HepG2 (cell line): Measurements from ENCODE around the gene RGS14. TPM values are rescaled to one million over a fixed set of nuclear protein-coding genes. Genes with fewer than 3 reads are reported as not detected.

Experiments used
- ATAC-seq: fragments of 200-7000 bp; cut with Tn5 transposase; 3 replicates; pipeline ENCODE4 v1.9.1; 2020; ENCODE audit warnings: mild to moderate bottlenecking, moderate library complexity
- BruUV-seq: library from RNA; stranded (reverse); fragments of 400-500 nt; replicated peaks from 2 replicates; lab custom pipeline; 2021; lab: Mats Ljungman, UMichigan
- CTCF ChIA-PET: fragments of 300-600 bp; formaldehyde crosslinking; extraction: SDS; loops from one replicate; lab custom pipeline; 2021; ENCODE audit warnings: low total read pairs, inconsistent platforms, low intra/inter-chr PET ratio; lab: Yijun Ruan, JAX
- POLR2A ChIA-PET: fragments of 350-600 bp; sonication (Branson Sonifier 250); formaldehyde crosslinking; loops from one replicate; lab custom pipeline; 2020; ENCODE audit warnings: antibody characterized with exemption, inconsistent platforms; lab: Yijun Ruan, JAX
- DNase-seq: peaks from one replicate; pipeline ENCODE4 v3.0.0-alpha.2; 2015; ENCODE audit warnings: low spot score
- FAIRE-seq: peaks from 3 replicates; lab custom pipeline; 2011; peaks lifted over from hg19 to GRCh38; lab: Jason Lieb, UNC
- H2AFZ ChIP-seq: one replicate; pipeline ENCODE4 v1.6.1; 2011; ENCODE audit warnings: low read length, inconsistent platforms
- H3K27ac ChIP-seq: fragments of 300-600 bp; 3 replicates; pipeline ENCODE4 v1.8.0; 2011; ENCODE audit warnings: mixed run types, mild to moderate bottlenecking, mixed read lengths, low read length, inconsistent platforms; ENCODE audit not compliant: insufficient read depth; ENCODE audit errors: extremely low read length
- H3K27me3 ChIP-seq, 2 experiments: fragments of 200-600 bp in 1 of 2; 2 replicates in 1 of 2; 3 replicates in 1 of 2; pipeline versions ENCODE4 v1.6.0 to v1.8.0; 2011; ENCODE audit warnings: low read length in 2 of 2, mild to moderate bottlenecking in 2 of 2, moderate library complexity in 2 of 2, inconsistent platforms in 1 of 2; ENCODE audit not compliant: insufficient read depth in 2 of 2, control insufficient read depth in 1 of 2
- H3K36me3 ChIP-seq, 2 experiments: fragments of 200-600 bp in 1 of 2; replicated peaks in 1 of 2; 2 replicates in 1 of 2; 3 replicates in 1 of 2; pipeline versions ENCODE4 v1.5.1 to v1.8.0; 2011; ENCODE audit warnings: low read length in 2 of 2, inconsistent platforms in 1 of 2; ENCODE audit not compliant: insufficient read depth in 2 of 2, control insufficient read depth in 1 of 2
- H3K4me1 ChIP-seq: 2 replicates; pipeline ENCODE4 v1.5.1; 2012; ENCODE audit warnings: low read length, inconsistent platforms; ENCODE audit not compliant: insufficient read depth
- H3K4me2 ChIP-seq: 2 replicates; pipeline ENCODE4 v1.6.0; 2011; ENCODE audit warnings: low read depth, low read length, inconsistent platforms
- H3K4me3 ChIP-seq, 3 experiments: fragments of 200-600 bp in 1 of 3; sonication (generic), shearing (Covaris generic) in 1 of 3; replicated peaks in 1 of 3; 2 replicates each; pipeline ENCODE4 v1.5.1; 2011 to 2016; ENCODE audit warnings: low read length in 3 of 3, inconsistent platforms in 2 of 3, low read depth in 2 of 3, mild to moderate bottlenecking in 2 of 3, control low read depth in 1 of 3, mixed read lengths in 1 of 3; ENCODE audit not compliant: insufficient read depth in 1 of 3
- H3K79me2 ChIP-seq: one replicate; pipeline ENCODE4 v1.6.1; 2011; ENCODE audit warnings: low read length, inconsistent platforms; ENCODE audit not compliant: insufficient read depth
- H3K9ac ChIP-seq: 2 replicates; pipeline ENCODE4 v1.6.0; 2011; ENCODE audit warnings: mild to moderate bottlenecking, low read depth, low read length, inconsistent platforms; ENCODE audit not compliant: insufficient read depth
- H3K9me3 ChIP-seq: 2 replicates; pipeline ENCODE4 v1.5.1; 2012; ENCODE audit warnings: mild to moderate bottlenecking, low read length
- H4K20me1 ChIP-seq: 2 replicates; pipeline ENCODE4 v1.6.0; 2011; ENCODE audit warnings: inconsistent platforms, mild to moderate bottlenecking, low read length, moderate library complexity; ENCODE audit not compliant: insufficient read depth
- BORCS8-MEF2B ChIP-seq: sonication (generic); formaldehyde crosslinking; IDR thresholded peaks from 2 replicates; pipeline ENCODE4 v1.8.0; 2022; ENCODE audit warnings: mild to moderate bottlenecking, missing genetic modification reagents
- ERF ChIP-seq: IDR thresholded peaks from 2 replicates; pipeline ENCODE4 v1.6.1; 2018; ENCODE audit warnings: missing biosample characterization, missing genetic modification reagents
- GATA4 ChIP-seq: sonication (generic); IDR thresholded peaks from 2 replicates; pipeline ENCODE4 v1.6.1; 2016; ENCODE audit warnings: antibody characterized with exemption, low read depth, borderline replicate concordance
- MIER2 ChIP-seq: IDR thresholded peaks from 2 replicates; pipeline ENCODE4 v1.6.1; 2016; ENCODE audit warnings: missing biosample characterization, missing genetic modification reagents
- NBN ChIP-seq: fragments of 450-650 bp; conservative IDR thresholded peaks from 2 replicates; pipeline ENCODE4 v1.6.1; 2017
- NCOA2 ChIP-seq: sonication (generic); formaldehyde crosslinking; IDR thresholded peaks from 2 replicates; pipeline ENCODE4 v1.8.0; 2022; ENCODE audit warnings: inconsistent platforms
- NFE2L1 ChIP-seq: sonication (generic); formaldehyde crosslinking; IDR thresholded peaks from 2 replicates; pipeline ENCODE4 v1.4.0; 2020; ENCODE audit warnings: missing genetic modification reagents, mild to moderate bottlenecking, borderline replicate concordance
- RELA ChIP-seq: sonication (generic); formaldehyde crosslinking; IDR thresholded peaks from 2 replicates; pipeline ENCODE4 v1.4.0; 2020; ENCODE audit warnings: missing genetic modification reagents
- SCMH1 ChIP-seq: sonication (generic); formaldehyde crosslinking; IDR thresholded peaks from 2 replicates; pipeline ENCODE4 v1.9.0; 2021; ENCODE audit warnings: missing genetic modification reagents, mild to moderate bottlenecking, borderline replicate concordance
- ZFP1 ChIP-seq: IDR thresholded peaks from 2 replicates; pipeline ENCODE4 v1.6.1; 2016
- ZNF17 ChIP-seq: sonication (generic); formaldehyde crosslinking; IDR thresholded peaks from 2 replicates; pipeline ENCODE4 v1.5.0; 2020; ENCODE audit warnings: mild to moderate bottlenecking, missing genetic modification reagents
- ZNF180 ChIP-seq: sonication (generic); formaldehyde crosslinking; IDR thresholded peaks from 2 replicates; pipeline ENCODE4 v1.4.0; 2020; ENCODE audit warnings: low read depth, missing genetic modification reagents, borderline replicate concordance
- ZNF292 ChIP-seq: sonication (generic); formaldehyde crosslinking; IDR thresholded peaks from 2 replicates; pipeline ENCODE4 v1.8.1; 2022; ENCODE audit warnings: mild to moderate bottlenecking, low read depth, missing genetic modification reagents, borderline replicate concordance
- ZNF547 ChIP-seq: sonication (generic); formaldehyde crosslinking; IDR thresholded peaks from 2 replicates; pipeline ENCODE4 v1.5.1; 2020; ENCODE audit warnings: mild to moderate bottlenecking, missing genetic modification reagents
- ZNF569 ChIP-seq: sonication (generic); formaldehyde crosslinking; IDR thresholded peaks from 2 replicates; pipeline ENCODE4 v1.5.0; 2020; ENCODE audit warnings: mild to moderate bottlenecking, missing genetic modification reagents, moderate library complexity, borderline replicate concordance
- ZNF839 ChIP-seq: sonication (generic); formaldehyde crosslinking; IDR thresholded peaks from 2 replicates; pipeline ENCODE4 v1.4.0; 2020; ENCODE audit warnings: missing genetic modification reagents, mild to moderate bottlenecking, borderline replicate concordance
- WGBS: methylation state at CpG from one replicate; pipeline ENCODE4 v1.1.6; 2017; ENCODE audit warnings: low lambda C conversion rate; 5-methylcytosine and 5-hydroxymethylcytosine counted together
- in situ Hi-C: cut with HindIII; loops from 2 replicates; pipeline ENCODE4 v1.10.0; 2017; ENCODE audit warnings: low pct_unique_long_range_greater_than_20kb; ENCODE audit not compliant: extremely low pct_ligation_motif_present
- intact Hi-C: fragments of 100-400 bp; cut with micrococcal nuclease; formaldehyde crosslinking; loops from one replicate; pipeline ENCODE4 v1.10.0; 2022; ENCODE audit not compliant: unreplicated experiment
- polyA plus RNA-seq, 8 experiments: library from polyadenylated mRNA; depleted of rRNA in 3 of 8; stranded (reverse) in 7 of 8; unstranded in 1 of 8; fragments of >200 nt; fragmentation: Illumina TruSeq in 4 of 8; extraction: Trizol in 4 of 8; gene quantifications; 2 replicates each; pipeline versions ENCODE4 v1.2.1 to v1.2.3, GENCODE V29; 2011 to 2016; ENCODE audit warnings: low read depth in 4 of 8, missing spikeins in 1 of 8, mixed read lengths in 1 of 8; ENCODE audit not compliant: insufficient read depth in 1 of 8
- total RNA-seq, 5 experiments: library from RNA; depleted of rRNA; stranded (reverse); fragments of >200 nt; fragmentation: Illumina TruSeq; extraction: Trizol; gene quantifications; 2 replicates each; pipeline ENCODE4 v1.2.3, GENCODE V29; 2016; ENCODE audit warnings: low read depth in 1 of 5
- TF ChIP-seq, protein P1 (sequence below): sonication (generic); formaldehyde crosslinking; IDR thresholded peaks from 2 replicates; pipeline ENCODE4 v1.4.0; 2020; ENCODE audit warnings: missing genetic modification reagents

Gene RGS14
- total and polyA plus RNA-seq, 2 of the 13 experiments (the other 11 are each of a cell fraction or from before 2014, with no cell fraction given) = 11.1 to 17.2 TPM

DNA sequence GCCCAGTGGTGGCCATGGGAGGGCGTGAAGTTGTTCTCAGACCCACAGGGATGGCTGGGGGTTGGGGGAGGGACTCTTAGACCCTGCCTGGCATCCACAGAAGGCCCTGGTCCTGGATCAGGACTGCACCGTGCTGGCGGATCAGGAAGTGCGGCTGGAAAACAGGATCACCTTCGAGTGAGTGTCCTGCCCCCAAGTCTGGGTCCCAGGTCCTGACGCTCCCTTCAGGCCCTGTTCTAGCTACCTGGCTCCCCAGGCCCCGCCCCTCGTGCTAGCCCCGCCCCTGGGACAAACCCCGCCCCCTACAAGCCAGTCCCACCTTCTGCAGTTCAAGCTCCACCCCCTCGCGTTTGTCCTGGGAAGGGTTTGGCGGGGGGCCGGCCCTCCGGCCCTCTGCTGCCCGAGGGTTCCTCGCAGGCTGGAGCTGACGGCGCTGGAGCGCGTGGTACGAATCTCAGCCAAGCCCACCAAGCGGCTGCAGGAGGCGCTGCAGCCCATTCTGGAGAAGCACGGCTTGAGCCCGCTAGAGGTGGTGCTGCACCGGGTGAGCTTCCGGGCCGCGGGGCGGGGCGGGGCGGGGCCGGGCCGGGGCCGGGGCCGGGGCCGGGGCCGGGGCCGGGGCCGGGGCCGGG, 12.9 kb downstream of the RGS14 start (continued):
- 0 out of 2 replicates have a peak, but pooled peaks have one; percentile 28 for TF ChIP-seq NCOA2 (CRISPR knock-in tag)

- FAIRE-seq (no peak), ATAC-seq (no peak), DNase-seq (no peak)
- H2AFZ ChIP-seq = no peak overlapping the region
- in situ Hi-C loops (loop anchor here (25.0 kb wide), 1 partner anchor 834 kb away; the partner anchor contains the start of genes CDHR2 and RNF44), intact Hi-C loops (loop anchor here (1.0 to 2.0 kb wide), 2 partner anchors 8 to 85 kb away; no protein-coding TSS in a partner anchor)
- peak overlapping the region; percentile 100 for H3K4me2 ChIP-seq
- peak overlapping the region; percentile 92 for H3K9ac ChIP-seq
- peak overlapping the region; percentile 84 for H3K27ac ChIP-seq
- BruUV-seq = TSS peak; percentile 76
- no peaks in the 10 kb centered on the region for H3K9me3 ChIP-seq
- POLR2A ChIA-PET = interaction anchor here (0.8 to 7.9 kb wide), 18 partner anchors 8 to 284 kb away, joined by 3 to 239 read pairs (median 6); partner anchors contain the start of genes F12, FGFR4, GRK6 and LMAN2
- H4K20me1 ChIP-seq = no peaks in the 10 kb centered on the region
- peak overlapping the region; percentile 74 to 92 (median 81) for H3K4me3 ChIP-seq
- 0 out of 5 replicates have a peak, but pooled peaks cover 0 to 4% of the 10 kb centered on the region in 2 experiments for H3K36me3 ChIP-seq
- CTCF ChIA-PET = interaction anchor here (1.5 to 2.1 kb wide), 4 partner anchors 11 to 54 kb away, joined by 3 to 19 read pairs (median 10); no protein-coding TSS in a partner anchor
- H3K27me3 ChIP-seq = no peaks in the 10 kb centered on the region; a peak in 1 of 5 replicates
- 12% methylated on average over 6 of the region's 26 CpGs for WGBS
- peaks cover 8% of the 10 kb centered on the region for H3K79me2 ChIP-seq
- peaks cover 74% of the 10 kb centered on the region for H3K4me1 ChIP-seq
- TF ChIP-seq ZNF17 (CRISPR knock-in tag) = no peak
- no peak for TF ChIP-seq NBN
- 0 out of 2 replicates have a peak, but pooled peaks have one; percentile 1 for TF ChIP-seq ERF (CRISPR knock-in tag)
- no peak for TF ChIP-seq ZNF547 (CRISPR knock-in tag)
- no peak for TF ChIP-seq ZNF839 (CRISPR knock-in tag)
- peak; percentile 49; the same call in 1 of the 2 replicates for TF ChIP-seq ZNF180 (CRISPR knock-in tag)
- TF ChIP-seq MIER2 (CRISPR knock-in tag) = no peak
- no peak for TF ChIP-seq ZFP1
- no peak for TF ChIP-seq GATA4
- TF ChIP-seq ZNF292 (CRISPR knock-in tag) = no peak
- TF ChIP-seq RELA (CRISPR knock-in tag) = 0 out of 2 replicates have a peak, but pooled peaks have one; percentile 8
- no peak for TF ChIP-seq ZNF569 (CRISPR knock-in tag)
- TF ChIP-seq NFE2L1 = no peak
- TF ChIP-seq SCMH1 (CRISPR knock-in tag) = no peak
- no peak; the same call in 1 of the 2 replicates for TF ChIP-seq BORCS8-MEF2B (CRISPR knock-in tag)
- TF ChIP-seq, protein P1, sequence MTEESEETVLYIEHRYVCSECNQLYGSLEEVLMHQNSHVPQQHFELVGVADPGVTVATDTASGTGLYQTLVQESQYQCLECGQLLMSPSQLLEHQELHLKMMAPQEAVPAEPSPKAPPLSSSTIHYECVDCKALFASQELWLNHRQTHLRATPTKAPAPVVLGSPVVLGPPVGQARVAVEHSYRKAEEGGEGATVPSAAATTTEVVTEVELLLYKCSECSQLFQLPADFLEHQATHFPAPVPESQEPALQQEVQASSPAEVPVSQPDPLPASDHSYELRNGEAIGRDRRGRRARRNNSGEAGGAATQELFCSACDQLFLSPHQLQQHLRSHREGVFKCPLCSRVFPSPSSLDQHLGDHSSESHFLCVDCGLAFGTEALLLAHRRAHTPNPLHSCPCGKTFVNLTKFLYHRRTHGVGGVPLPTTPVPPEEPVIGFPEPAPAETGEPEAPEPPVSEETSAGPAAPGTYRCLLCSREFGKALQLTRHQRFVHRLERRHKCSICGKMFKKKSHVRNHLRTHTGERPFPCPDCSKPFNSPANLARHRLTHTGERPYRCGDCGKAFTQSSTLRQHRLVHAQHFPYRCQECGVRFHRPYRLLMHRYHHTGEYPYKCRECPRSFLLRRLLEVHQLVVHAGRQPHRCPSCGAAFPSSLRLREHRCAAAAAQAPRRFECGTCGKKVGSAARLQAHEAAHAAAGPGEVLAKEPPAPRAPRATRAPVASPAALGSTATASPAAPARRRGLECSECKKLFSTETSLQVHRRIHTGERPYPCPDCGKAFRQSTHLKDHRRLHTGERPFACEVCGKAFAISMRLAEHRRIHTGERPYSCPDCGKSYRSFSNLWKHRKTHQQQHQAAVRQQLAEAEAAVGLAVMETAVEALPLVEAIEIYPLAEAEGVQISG (CRISPR knock-in tag) = peak; percentile 55; the same call in 1 of the 2 replicates
Measured at GRCh38 chr5:177371120-177372033, 13.7 kb downstream of the RGS14 start.
